T-helper 2 cell treated with Interferon-gamma antibody and Interleukin-4, amounts not matched to agents 5 μg/mL and 100 μg/mL, for 36 hours (primary cell): ENCODE measurements around the gene SMIM13.

Experiments
- DNase-seq: peaks from one replicate; pipeline ENCODE4 v3.0.0; 2021; ENCODE audit warnings: low spot score
- H3K27ac Mint-ChIP-seq: one replicate; pipeline ENCODE4 v1.8.0; 2021; ENCODE audit warnings: mild to moderate bottlenecking, mixed read lengths
- H3K27me3 Mint-ChIP-seq: one replicate; pipeline ENCODE4 v1.8.0; 2021; ENCODE audit warnings: low read depth, mixed read lengths
- H3K36me3 Mint-ChIP-seq: one replicate; pipeline ENCODE4 v1.8.0; 2021; ENCODE audit warnings: low read depth, mixed read lengths
- H3K4me1 Mint-ChIP-seq: one replicate; pipeline ENCODE4 v1.8.0; 2021; ENCODE audit warnings: low read depth, mixed read lengths
- H3K4me3 Mint-ChIP-seq: one replicate; pipeline ENCODE4 v1.8.0; 2022; ENCODE audit warnings: mild to moderate bottlenecking, moderate library complexity, mixed read lengths
- H3K9me3 Mint-ChIP-seq: one replicate; pipeline ENCODE4 v1.8.0; 2021; ENCODE audit warnings: mixed read lengths

Gene SMIM13

GRCh38 chr6:11093626-11094410 lies at the start of gene SMIM13:
SMIM13 (plus strand) TSS chr6:11093834; CDS start chr6:11094314, 480 bp downstream.
- H3K4me1 Mint-ChIP-seq, result peaks cover 18% of the 10 kb centered on the region
- peak within 1 kb of the TSS; percentile 97 for H3K4me3 Mint-ChIP-seq
- H3K36me3 Mint-ChIP-seq, result peaks cover 2% of the 10 kb centered on the region
- peak within 1 kb of the TSS; percentile 97 for H3K27ac Mint-ChIP-seq
- DNase-seq, result peak; percentile 95
- H3K27me3 Mint-ChIP-seq, result peaks cover 2% of the 10 kb centered on the region
- H3K9me3 Mint-ChIP-seq, result no peaks in the 10 kb centered on the region

GRCh38 chr6:11043961-11044711 lies 49.5 kb upstream of the SMIM13 start, which contains the start of gene ELOVL2:
ELOVL2 (minus strand) TSS chr6:11044305; CDS start chr6:11044230, 75 bp downstream.
- Mint-ChIP-seq H3K27me3 (peaks cover 68% of the 10 kb centered on the region), H3K4me1 (peaks cover 7% of the 10 kb centered on the region), H3K27ac (peak within 1 kb of the TSS; percentile 4), H3K9me3 (no peaks in the 10 kb centered on the region), H3K4me3 (peak within 1 kb of the TSS; percentile 80), H3K36me3 (peaks cover 3% of the 10 kb centered on the region)
- DNase-seq, result peak; percentile 10

- Mint-ChIP-seq H3K4me1 (peaks cover 7% of the 10 kb centered on the region), H3K9me3 (no peaks in the 10 kb centered on the region), H3K27me3 (peaks cover 67% of the 10 kb centered on the region), H3K4me3 (peak overlapping the region; percentile 80), H3K36me3 (peaks cover 3% of the 10 kb centered on the region), H3K27ac (no peak overlapping the region)
- no peak for DNase-seq
Observed at GRCh38 chr6:11044712-11045167, 48.9 kb upstream of the SMIM13 start.

GRCh38 chr6:11050731-11051130 lies 42.9 kb upstream of the SMIM13 start:
- DNase-seq, result no peak
- Mint-ChIP-seq H3K36me3 (no peaks in the 10 kb centered on the region), H3K4me1 (no peaks in the 10 kb centered on the region), H3K4me3 (no peak overlapping the region), H3K27ac (no peak overlapping the region), H3K27me3 (peaks cover 29% of the 10 kb centered on the region), H3K9me3 (no peaks in the 10 kb centered on the region)

GRCh38 chr6:11053307-11053706 lies 40.3 kb upstream of the SMIM13 start:
- Mint-ChIP-seq H3K27ac (no peak overlapping the region), H3K27me3 (peaks cover 15% of the 10 kb centered on the region), H3K4me1 (no peaks in the 10 kb centered on the region), H3K36me3 (no peaks in the 10 kb centered on the region), H3K9me3 (no peaks in the 10 kb centered on the region), H3K4me3 (no peak overlapping the region)
- no peak for DNase-seq

GRCh38 chr6:11054722-11055121 lies 38.9 kb upstream of the SMIM13 start:
- H3K4me1 Mint-ChIP-seq, result no peaks in the 10 kb centered on the region
- no peak for DNase-seq
- no peak overlapping the region for H3K27ac Mint-ChIP-seq
- no peaks in the 10 kb centered on the region for H3K9me3 Mint-ChIP-seq
- H3K36me3 Mint-ChIP-seq, result no peaks in the 10 kb centered on the region
- peaks cover 9% of the 10 kb centered on the region for H3K27me3 Mint-ChIP-seq
- no peak overlapping the region for H3K4me3 Mint-ChIP-seq

- Mint-ChIP-seq H3K4me1 (no peaks in the 10 kb centered on the region), H3K36me3 (no peaks in the 10 kb centered on the region), H3K27me3 (peaks cover 9% of the 10 kb centered on the region), H3K27ac (no peak overlapping the region), H3K9me3 (no peaks in the 10 kb centered on the region), H3K4me3 (no peak overlapping the region)
- DNase-seq, result no peak
Observed at GRCh38 chr6:11055127-11055627, 38.5 kb upstream of the SMIM13 start.

GRCh38 chr6:11056871-11057270 lies 36.8 kb upstream of the SMIM13 start:
- Mint-ChIP-seq H3K27me3 (peaks cover 4% of the 10 kb centered on the region), H3K4me1 (no peaks in the 10 kb centered on the region), H3K36me3 (no peaks in the 10 kb centered on the region), H3K4me3 (no peak overlapping the region), H3K27ac (no peak overlapping the region), H3K9me3 (no peaks in the 10 kb centered on the region)
- no peak for DNase-seq

GRCh38 chr6:11058406-11058805 lies 35.2 kb upstream of the SMIM13 start:
- no peaks in the 10 kb centered on the region for H3K36me3 Mint-ChIP-seq
- no peaks in the 10 kb centered on the region for H3K9me3 Mint-ChIP-seq
- H3K4me1 Mint-ChIP-seq, result no peaks in the 10 kb centered on the region
- no peak for DNase-seq
- H3K27me3 Mint-ChIP-seq, result peaks cover 5% of the 10 kb centered on the region
- H3K27ac Mint-ChIP-seq, result no peak overlapping the region
- H3K4me3 Mint-ChIP-seq, result no peak overlapping the region

GRCh38 chr6:11062083-11062482 lies 31.6 kb upstream of the SMIM13 start:
- Mint-ChIP-seq H3K4me3 (no peak overlapping the region), H3K4me1 (no peaks in the 10 kb centered on the region), H3K9me3 (no peaks in the 10 kb centered on the region), H3K27ac (no peak overlapping the region), H3K36me3 (no peaks in the 10 kb centered on the region), H3K27me3 (peaks cover 5% of the 10 kb centered on the region)
- DNase-seq, result no peak

GRCh38 chr6:11062715-11063114 lies 30.9 kb upstream of the SMIM13 start:
- no peak for DNase-seq
- H3K27ac Mint-ChIP-seq, result no peak overlapping the region
- no peaks in the 10 kb centered on the region for H3K36me3 Mint-ChIP-seq
- no peaks in the 10 kb centered on the region for H3K4me1 Mint-ChIP-seq
- no peaks in the 10 kb centered on the region for H3K9me3 Mint-ChIP-seq
- no peak overlapping the region for H3K4me3 Mint-ChIP-seq
- peaks cover 5% of the 10 kb centered on the region for H3K27me3 Mint-ChIP-seq

- no peaks in the 10 kb centered on the region for H3K9me3 Mint-ChIP-seq
- H3K4me1 Mint-ChIP-seq, result no peaks in the 10 kb centered on the region
- no peak for DNase-seq
- no peak overlapping the region for H3K4me3 Mint-ChIP-seq
- H3K27me3 Mint-ChIP-seq, result peaks cover 5% of the 10 kb centered on the region
- H3K36me3 Mint-ChIP-seq, result no peaks in the 10 kb centered on the region
- no peak overlapping the region for H3K27ac Mint-ChIP-seq
Observed at GRCh38 chr6:11064836-11065235, 28.8 kb upstream of the SMIM13 start.

GRCh38 chr6:11065436-11066202 lies 28.0 kb upstream of the SMIM13 start:
- no peaks in the 10 kb centered on the region for H3K36me3 Mint-ChIP-seq
- H3K4me3 Mint-ChIP-seq, result no peak overlapping the region
- no peaks in the 10 kb centered on the region for H3K4me1 Mint-ChIP-seq
- no peak overlapping the region for H3K27ac Mint-ChIP-seq
- no peak for DNase-seq
- H3K27me3 Mint-ChIP-seq, result peaks cover 5% of the 10 kb centered on the region
- H3K9me3 Mint-ChIP-seq, result no peaks in the 10 kb centered on the region
